Epithelial cell of esophagus (primary cell): ENCODE results near the gene TMEM30B.

Experiments
- DNase-seq: peaks from one replicate; pipeline ENCODE4 v3.0.0; 2010; ENCODE audit warnings: low read depth
- H3K4me3 ChIP-seq: 2 replicates; pipeline ENCODE4 v1.5.1; 2011; ENCODE audit warnings: mild to moderate bottlenecking, low read length, control low read depth
- TF ChIP-seq, protein P1 (sequence below): IDR thresholded peaks from 2 replicates; pipeline ENCODE4 v1.5.1; 2011; ENCODE audit warnings: low read depth, mild to moderate bottlenecking, low read length, control low read depth, inconsistent platforms; ENCODE audit not compliant: insufficient read depth; ENCODE audit errors: missing control alignments

The TMEM30B gene

DNA sequence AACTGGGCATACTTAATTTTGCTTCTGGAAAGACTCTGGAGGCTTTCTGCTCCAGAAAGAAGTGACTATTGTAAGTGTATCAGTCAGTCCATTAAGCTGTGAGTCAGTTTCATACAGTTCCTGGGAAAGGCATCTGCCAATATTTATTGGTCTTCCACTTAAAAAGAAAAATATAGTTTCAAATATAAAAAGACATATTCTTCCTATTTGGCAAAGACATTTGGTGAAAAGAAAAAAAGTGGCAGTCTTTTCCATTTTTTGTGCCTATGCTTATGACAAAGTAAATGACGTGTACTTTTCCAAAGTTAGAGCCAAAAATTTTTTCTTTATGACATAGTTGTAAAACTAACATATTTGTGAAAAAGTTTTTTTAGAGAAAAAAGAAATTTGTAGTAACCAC is 12.3 kb downstream of the TMEM30B start:
- no peak for DNase-seq
- TF ChIP-seq, protein P1, sequence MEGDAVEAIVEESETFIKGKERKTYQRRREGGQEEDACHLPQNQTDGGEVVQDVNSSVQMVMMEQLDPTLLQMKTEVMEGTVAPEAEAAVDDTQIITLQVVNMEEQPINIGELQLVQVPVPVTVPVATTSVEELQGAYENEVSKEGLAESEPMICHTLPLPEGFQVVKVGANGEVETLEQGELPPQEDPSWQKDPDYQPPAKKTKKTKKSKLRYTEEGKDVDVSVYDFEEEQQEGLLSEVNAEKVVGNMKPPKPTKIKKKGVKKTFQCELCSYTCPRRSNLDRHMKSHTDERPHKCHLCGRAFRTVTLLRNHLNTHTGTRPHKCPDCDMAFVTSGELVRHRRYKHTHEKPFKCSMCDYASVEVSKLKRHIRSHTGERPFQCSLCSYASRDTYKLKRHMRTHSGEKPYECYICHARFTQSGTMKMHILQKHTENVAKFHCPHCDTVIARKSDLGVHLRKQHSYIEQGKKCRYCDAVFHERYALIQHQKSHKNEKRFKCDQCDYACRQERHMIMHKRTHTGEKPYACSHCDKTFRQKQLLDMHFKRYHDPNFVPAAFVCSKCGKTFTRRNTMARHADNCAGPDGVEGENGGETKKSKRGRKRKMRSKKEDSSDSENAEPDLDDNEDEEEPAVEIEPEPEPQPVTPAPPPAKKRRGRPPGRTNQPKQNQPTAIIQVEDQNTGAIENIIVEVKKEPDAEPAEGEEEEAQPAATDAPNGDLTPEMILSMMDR: no peak
- H3K4me3 ChIP-seq: no peak overlapping the region

DNA sequence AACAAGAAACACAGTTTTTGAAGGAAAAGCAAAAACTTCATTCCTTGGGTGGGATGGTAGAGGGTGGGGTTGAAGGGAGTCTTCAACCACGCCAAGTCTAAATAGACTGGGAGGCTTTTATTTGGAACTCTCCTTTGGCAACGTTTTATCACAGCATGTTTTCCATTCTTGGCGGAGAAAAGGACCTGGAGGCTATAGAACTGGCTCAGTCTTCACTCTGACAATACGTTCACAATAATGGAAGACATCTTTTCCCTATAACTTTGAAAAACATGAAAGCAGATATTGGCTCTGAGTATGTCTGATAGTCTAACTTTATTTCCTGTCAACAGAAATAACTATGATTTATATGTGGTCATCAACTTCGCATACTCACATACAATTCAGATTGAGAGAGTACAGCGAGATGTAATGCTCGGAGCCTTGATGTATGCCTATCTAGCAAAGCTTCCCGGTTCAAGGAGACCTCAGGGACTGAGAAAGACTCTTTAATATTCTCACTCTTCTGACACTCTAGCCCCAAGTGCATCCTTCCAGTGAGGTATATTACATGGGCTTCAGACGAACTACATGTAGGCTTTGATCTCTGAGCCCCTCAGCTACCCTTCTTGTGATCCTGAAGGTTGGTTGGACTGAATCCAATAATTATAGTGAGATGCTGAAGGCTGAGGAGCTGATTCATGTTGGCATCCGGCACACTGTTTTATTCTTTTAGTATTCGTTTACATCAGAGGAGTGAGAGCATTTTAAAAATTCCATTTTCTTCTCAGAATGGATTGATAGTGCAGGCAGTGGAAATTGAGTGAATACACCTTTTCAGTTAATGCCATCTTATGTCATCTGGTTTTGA is 14.0 kb downstream of the TMEM30B start:
- no peak for DNase-seq
- no peak overlapping the region for H3K4me3 ChIP-seq
- TF ChIP-seq, protein P1: no peak

DNA sequence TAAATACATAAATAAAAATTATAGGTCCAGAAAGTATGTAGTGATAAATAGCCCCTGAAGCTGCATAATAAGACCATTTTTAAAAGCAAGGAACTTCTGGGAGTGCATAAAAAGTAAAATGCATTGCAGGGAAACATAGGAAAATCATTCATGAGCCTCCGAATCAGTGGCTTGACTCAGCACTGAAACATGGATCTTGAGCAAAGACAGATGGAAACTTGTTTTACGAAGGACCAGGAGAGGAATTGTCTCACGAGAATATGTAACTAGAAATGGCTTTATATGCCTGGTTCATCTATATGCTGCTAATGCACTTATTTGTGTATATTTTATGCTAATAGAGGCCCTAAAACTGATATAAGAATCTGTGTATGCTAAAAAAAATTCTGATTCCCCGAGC is 14.7 kb downstream of the TMEM30B start:
- TF ChIP-seq, protein P1: no peak
- no peak for DNase-seq
- no peak overlapping the region for H3K4me3 ChIP-seq

DNA sequence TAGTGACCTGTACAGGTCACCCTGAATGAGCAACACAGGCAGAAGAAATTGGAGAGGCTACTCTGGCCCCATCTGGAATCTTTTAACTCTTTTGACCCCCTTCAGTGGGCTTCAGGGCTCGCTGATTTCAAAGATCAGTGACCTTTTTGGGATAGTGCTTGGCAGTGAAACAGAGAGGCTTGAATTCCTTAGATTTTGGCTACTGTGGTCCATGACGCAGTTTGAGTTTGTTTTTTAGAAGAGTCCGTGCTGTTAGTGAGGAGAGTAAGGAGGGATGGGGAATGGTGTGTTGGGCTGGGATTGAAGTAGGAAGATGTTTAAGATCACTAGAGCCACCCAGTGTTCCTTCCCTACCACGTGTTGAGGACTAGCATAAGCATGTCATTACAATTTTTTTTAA is 16.5 kb downstream of the TMEM30B start:
- no peak for DNase-seq
- TF ChIP-seq, protein P1: no peak
- no peak overlapping the region for H3K4me3 ChIP-seq

DNA sequence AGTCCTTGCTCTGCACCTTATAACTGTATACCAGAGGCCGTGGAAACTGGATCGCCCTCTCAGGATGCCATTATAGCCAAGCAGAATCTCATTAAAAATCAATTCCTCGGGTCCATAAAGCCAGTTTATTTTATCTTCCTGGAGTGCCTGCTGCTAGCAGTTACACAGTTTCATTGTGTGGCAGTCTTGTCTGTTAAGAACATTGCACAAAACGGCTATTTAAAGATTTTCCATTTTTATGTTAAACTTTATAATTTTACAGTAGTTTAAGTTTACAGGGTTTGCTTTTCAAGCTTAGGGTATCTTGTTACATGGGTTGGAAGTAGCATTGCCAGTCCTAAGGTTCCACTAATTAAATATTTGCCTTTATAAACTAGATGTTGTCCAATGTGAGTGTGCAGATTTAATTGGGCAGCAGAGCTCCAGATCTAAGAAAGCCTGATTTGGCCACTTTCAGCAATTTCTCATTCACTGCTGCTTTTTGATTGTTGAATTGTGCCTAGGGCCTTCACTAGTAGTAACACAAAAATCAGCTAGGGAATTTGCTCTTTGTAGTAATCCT is 17.0 kb downstream of the TMEM30B start:
- DNase-seq: no peak
- TF ChIP-seq, protein P1: no peak

DNA sequence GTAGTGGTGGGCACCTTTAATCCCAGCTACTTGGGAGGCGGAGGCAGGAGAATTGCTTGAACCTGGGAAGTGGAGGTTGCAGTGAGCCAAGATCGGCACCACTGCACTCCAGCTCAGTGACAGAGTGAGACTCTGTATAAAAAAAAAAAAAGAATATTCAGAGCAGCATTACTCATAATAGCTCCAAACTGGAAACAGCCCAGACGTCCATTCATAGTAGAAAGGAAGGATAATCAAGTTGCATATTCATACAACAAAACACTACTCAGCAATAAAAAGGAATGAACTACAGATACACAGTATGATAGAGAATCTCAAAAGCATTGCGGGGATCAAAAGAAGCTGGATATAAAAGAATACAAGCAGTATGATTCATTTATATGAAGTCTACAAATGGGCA is 19.1 kb downstream of the TMEM30B start:
- DNase-seq: no peak
- H3K4me3 ChIP-seq: no peak overlapping the region

More for the DNA sequence above, 17.0 kb downstream of the TMEM30B start:
- H3K4me3 ChIP-seq: no peak overlapping the region

More for the DNA sequence above, 19.1 kb downstream of the TMEM30B start:
- TF ChIP-seq, protein P1: no peak
